ENCODE results near the gene KCNE1. TPM values are rescaled to one million over a fixed set of nuclear protein-coding genes. Genes with fewer than 3 reads are reported as not detected.

Gene KCNE1
- total RNA-seq, 1 experiment from 2014 or later = 0.91 TPM

- BruUV-seq (replicated peaks) = no TSS peak
- H3K4me1 Mint-ChIP-seq (ENCODE audit: low read depth, unreplicated experiment) = peaks cover 12% of the 10 kb centered on the region
- no peak overlapping the region for H3K4me3 Mint-ChIP-seq (ENCODE audit: unreplicated experiment)
- CTCF ChIA-PET = no interaction called here
- POLR2A ChIA-PET = no interaction called here
- H3K27me3 Mint-ChIP-seq (ENCODE audit: insufficient read depth, unreplicated experiment) = no peaks in the 10 kb centered on the region
- no peaks in the 10 kb centered on the region for H3K9me3 ChIP-seq
- H3K27ac Mint-ChIP-seq (ENCODE audit: unreplicated experiment) = no peak overlapping the region
- DNase-seq = no peak
- H3K4me3 ChIP-seq (ENCODE audit: low read depth, low read length) = no peak overlapping the region
- H3K27me3 ChIP-seq (replicated peaks; ENCODE audit: control insufficient read depth, insufficient read depth, low read length) = no peaks in the 10 kb centered on the region
- intact Hi-C loops (cut with micrococcal nuclease; ENCODE audit: unreplicated experiment) = no loop called here
- H3K9me3 Mint-ChIP-seq (ENCODE audit: unreplicated experiment) = no peaks in the 10 kb centered on the region
- no peaks in the 10 kb centered on the region for H3K36me3 ChIP-seq (ENCODE audit: control insufficient read depth, insufficient read depth, low read length)
- peaks cover 19% of the 10 kb centered on the region for H3K4me1 ChIP-seq
- no peaks in the 10 kb centered on the region for H3K36me3 Mint-ChIP-seq (ENCODE audit: insufficient read depth, unreplicated experiment)
- TF ChIP-seq, protein P1, sequence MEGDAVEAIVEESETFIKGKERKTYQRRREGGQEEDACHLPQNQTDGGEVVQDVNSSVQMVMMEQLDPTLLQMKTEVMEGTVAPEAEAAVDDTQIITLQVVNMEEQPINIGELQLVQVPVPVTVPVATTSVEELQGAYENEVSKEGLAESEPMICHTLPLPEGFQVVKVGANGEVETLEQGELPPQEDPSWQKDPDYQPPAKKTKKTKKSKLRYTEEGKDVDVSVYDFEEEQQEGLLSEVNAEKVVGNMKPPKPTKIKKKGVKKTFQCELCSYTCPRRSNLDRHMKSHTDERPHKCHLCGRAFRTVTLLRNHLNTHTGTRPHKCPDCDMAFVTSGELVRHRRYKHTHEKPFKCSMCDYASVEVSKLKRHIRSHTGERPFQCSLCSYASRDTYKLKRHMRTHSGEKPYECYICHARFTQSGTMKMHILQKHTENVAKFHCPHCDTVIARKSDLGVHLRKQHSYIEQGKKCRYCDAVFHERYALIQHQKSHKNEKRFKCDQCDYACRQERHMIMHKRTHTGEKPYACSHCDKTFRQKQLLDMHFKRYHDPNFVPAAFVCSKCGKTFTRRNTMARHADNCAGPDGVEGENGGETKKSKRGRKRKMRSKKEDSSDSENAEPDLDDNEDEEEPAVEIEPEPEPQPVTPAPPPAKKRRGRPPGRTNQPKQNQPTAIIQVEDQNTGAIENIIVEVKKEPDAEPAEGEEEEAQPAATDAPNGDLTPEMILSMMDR (IDR thresholded peaks at IDR 0.05; ENCODE audit: insufficient read depth in 1 of 2, low read depth in 1 of 2, low read length in 1 of 2, severe bottlenecking in 1 of 2, unreplicated experiment in 1 of 2) = no peak
These were observed 23.9 kb upstream of the KCNE1 start for GRCh38 chr21:34535886-34536285.

DNA sequence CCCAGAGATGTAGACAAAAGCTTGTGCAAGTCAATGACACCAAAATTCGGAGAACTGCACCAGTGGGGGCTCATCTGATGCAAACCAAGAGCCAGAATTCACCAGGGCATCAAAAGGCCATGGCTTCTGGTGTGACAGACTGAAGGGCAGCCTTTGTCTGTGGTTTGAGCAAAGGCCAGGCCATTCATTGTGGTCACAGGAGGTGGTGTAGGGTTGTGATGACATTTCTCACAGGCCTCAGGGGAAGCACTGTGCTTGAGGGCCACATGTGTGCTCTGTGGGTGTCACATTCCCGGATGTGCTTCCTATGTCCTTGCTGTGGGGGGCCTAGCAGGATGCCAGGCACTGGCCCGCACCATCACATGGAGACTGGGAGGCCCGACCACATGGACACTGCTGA is 22.5 kb upstream of the KCNE1 start:
- ChIA-PET CTCF (no interaction called here), POLR2A (no interaction called here)
- H3K4me1 Mint-ChIP-seq (ENCODE audit: low read depth, unreplicated experiment) = peaks cover 12% of the 10 kb centered on the region
- H3K4me1 ChIP-seq = peaks cover 19% of the 10 kb centered on the region
- no TSS peak for BruUV-seq (replicated peaks)
- H3K27me3 Mint-ChIP-seq (ENCODE audit: insufficient read depth, unreplicated experiment) = no peaks in the 10 kb centered on the region
- H3K36me3 ChIP-seq (ENCODE audit: control insufficient read depth, insufficient read depth, low read length) = no peaks in the 10 kb centered on the region
- no peaks in the 10 kb centered on the region for H3K36me3 Mint-ChIP-seq (ENCODE audit: insufficient read depth, unreplicated experiment)
- H3K9me3 Mint-ChIP-seq (ENCODE audit: unreplicated experiment) = no peaks in the 10 kb centered on the region
- intact Hi-C loops (cut with micrococcal nuclease; ENCODE audit: unreplicated experiment) = no loop called here
- H3K27ac Mint-ChIP-seq (ENCODE audit: unreplicated experiment) = no peak overlapping the region
- no peak for DNase-seq
- no peak overlapping the region for H3K4me3 Mint-ChIP-seq (ENCODE audit: unreplicated experiment)
- TF ChIP-seq, protein P1 (IDR thresholded peaks at IDR 0.05; ENCODE audit: insufficient read depth in 1 of 2, low read depth in 1 of 2, low read length in 1 of 2, severe bottlenecking in 1 of 2, unreplicated experiment in 1 of 2) = no peak
- H3K27me3 ChIP-seq (replicated peaks; ENCODE audit: control insufficient read depth, insufficient read depth, low read length) = no peaks in the 10 kb centered on the region
- H3K4me3 ChIP-seq (ENCODE audit: low read depth, low read length) = no peak overlapping the region
- H3K9me3 ChIP-seq = no peaks in the 10 kb centered on the region

DNA sequence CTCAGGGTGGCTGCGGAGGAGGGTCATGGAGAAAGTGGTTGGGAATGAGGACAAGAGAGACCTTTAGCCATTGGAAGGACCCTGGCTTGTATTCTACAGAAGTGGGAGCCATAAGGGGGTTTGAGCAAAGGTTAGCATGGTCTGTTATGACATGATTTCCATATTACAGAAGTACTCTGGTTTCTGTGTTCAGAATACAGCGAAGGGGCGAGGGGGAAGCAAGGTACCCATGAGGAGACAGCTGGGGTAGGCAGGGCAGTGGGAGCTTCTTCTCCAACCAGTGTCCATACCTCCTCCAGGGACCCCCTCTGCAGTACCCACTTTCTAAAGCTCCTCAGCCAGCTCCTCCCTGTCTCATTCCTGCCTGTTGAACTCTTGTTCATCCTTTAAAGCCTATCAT is 21.9 kb upstream of the KCNE1 start:
- Histone ChIP-seq H3K4me1 (peaks cover 19% of the 10 kb centered on the region), H3K36me3 (ENCODE audit: control insufficient read depth, insufficient read depth, low read length) (no peaks in the 10 kb centered on the region), H3K27me3 (replicated peaks; ENCODE audit: control insufficient read depth, insufficient read depth, low read length) (no peaks in the 10 kb centered on the region), H3K9me3 (no peaks in the 10 kb centered on the region), H3K4me3 (ENCODE audit: low read depth, low read length) (no peak overlapping the region)
- Mint-ChIP-seq H3K9me3 (ENCODE audit: unreplicated experiment) (no peaks in the 10 kb centered on the region), H3K4me1 (ENCODE audit: low read depth, unreplicated experiment) (peaks cover 12% of the 10 kb centered on the region), H3K4me3 (ENCODE audit: unreplicated experiment) (no peak overlapping the region), H3K27me3 (ENCODE audit: insufficient read depth, unreplicated experiment) (no peaks in the 10 kb centered on the region), H3K36me3 (ENCODE audit: insufficient read depth, unreplicated experiment) (no peaks in the 10 kb centered on the region), H3K27ac (ENCODE audit: unreplicated experiment) (no peak overlapping the region)
- intact Hi-C loops (cut with micrococcal nuclease; ENCODE audit: unreplicated experiment) = no loop called here
- DNase-seq = no peak
- ChIA-PET CTCF (no interaction called here), POLR2A (no interaction called here)
- TF ChIP-seq, protein P1 (IDR thresholded peaks at IDR 0.05; ENCODE audit: insufficient read depth in 1 of 2, low read depth in 1 of 2, low read length in 1 of 2, severe bottlenecking in 1 of 2, unreplicated experiment in 1 of 2) = no peak
- no TSS peak for BruUV-seq (replicated peaks)

Data from Caco-2 (cell line).